ENCODE measurements around the gene RBMS1. TPM values are rescaled to one million over a fixed set of nuclear protein-coding genes. Genes with fewer than 3 reads are reported as not detected.

RBMS1 gene
- total and polyA plus RNA-seq, 4 donors: 7.9 to 23.5 (median 15.5) TPM

GRCh38 chr2:160278879-160279177 is 214.8 kb downstream of the RBMS1 start:
- no peak for DNase-seq (ENCODE audit: low spot score)
- H3K27me3 ChIP-seq (ENCODE audit: control insufficient read depth in 4 of 4, insufficient read depth in 4 of 4, low read length in 3 of 4): no peaks in the 10 kb centered on the region
- H3K4me3 ChIP-seq (ENCODE audit: low read depth in 1 of 3, low read length in 3 of 3): no peak overlapping the region
- peaks cover 0 to 5% (median 0%) of the 10 kb centered on the region in 4 donors for H3K4me1 ChIP-seq (ENCODE audit: control insufficient read depth in 4 of 4, insufficient read depth in 4 of 4, low read length in 3 of 4)
- H3K9me3 ChIP-seq (ENCODE audit: control insufficient read depth in 4 of 4, low read length in 3 of 4): no peaks in the 10 kb centered on the region
- H3K36me3 ChIP-seq (ENCODE audit: control insufficient read depth in 4 of 4, insufficient read depth in 3 of 4, low read depth in 1 of 4, low read length in 3 of 4): peaks cover 2 to 17% (median 11%) of the 10 kb centered on the region in 4 donors
- H3K27ac ChIP-seq (ENCODE audit: low read depth in 1 of 2, low read length in 2 of 2): no peak overlapping the region
- TF ChIP-seq HNF4A (conservative IDR thresholded peaks at IDR 0.05) (no peak), GABPA (IDR thresholded peaks at IDR 0.05 in 1 of 2, conservative IDR thresholded peaks at IDR 0.05 in 1 of 2) (no peak), MAX (IDR thresholded peaks at IDR 0.05) (no peak), RAD21 (IDR thresholded peaks at IDR 0.05) (peak; percentile 57 to 69), CTCF (IDR thresholded peaks at IDR 0.05; ENCODE audit: low read depth, low read length, missing input control) (peak; percentile 30), YY1 (IDR thresholded peaks at IDR 0.05) (no peak), ZBTB33 (IDR thresholded peaks at IDR 0.05) (no peak), SP1 (IDR thresholded peaks at IDR 0.05) (peak; percentile 8), JUND (IDR thresholded peaks at IDR 0.05) (no peak), FOXA1 (IDR thresholded peaks at IDR 0.05) (no peak)
- WGBS: 65% methylated on average over 2 of the region's 2 CpGs
- no peak overlapping the region for H3K9ac ChIP-seq (ENCODE audit: low read depth in 1 of 2, low read length in 2 of 2)

GRCh38 chr2:160278101-160278878 is 215.3 kb downstream of the RBMS1 start:
- TF ChIP-seq SP1 (IDR thresholded peaks at IDR 0.05) (no peak), FOXA1 (IDR thresholded peaks at IDR 0.05) (no peak), TAF1 (conservative IDR thresholded peaks at IDR 0.05) (no peak), GABPA (IDR thresholded peaks at IDR 0.05 in 1 of 2, conservative IDR thresholded peaks at IDR 0.05 in 1 of 2) (no peak)
- peaks cover 0 to 5% (median 0%) of the 10 kb centered on the region in 4 donors for H3K4me1 ChIP-seq (ENCODE audit: control insufficient read depth in 4 of 4, insufficient read depth in 4 of 4, low read length in 3 of 4)
- no peaks in the 10 kb centered on the region for H3K27me3 ChIP-seq (ENCODE audit: control insufficient read depth in 4 of 4, insufficient read depth in 4 of 4, low read length in 3 of 4)
- peak overlapping the region in 1 of 2 donors; percentile 9 for H3K27ac ChIP-seq (ENCODE audit: low read depth in 1 of 2, low read length in 2 of 2)
- peaks cover 2 to 17% (median 10%) of the 10 kb centered on the region in 4 donors for H3K36me3 ChIP-seq (ENCODE audit: control insufficient read depth in 4 of 4, insufficient read depth in 3 of 4, low read depth in 1 of 4, low read length in 3 of 4)
- no peaks in the 10 kb centered on the region for H3K9me3 ChIP-seq (ENCODE audit: control insufficient read depth in 4 of 4, low read length in 3 of 4)
- WGBS: 90% methylated on average over 9 of the region's 9 CpGs
- no peak for DNase-seq (ENCODE audit: low spot score)
- H3K4me3 ChIP-seq (ENCODE audit: low read depth in 1 of 3, low read length in 3 of 3): no peak overlapping the region
- no peak overlapping the region for H3K9ac ChIP-seq (ENCODE audit: low read depth in 1 of 2, low read length in 2 of 2)

GRCh38 chr2:160277151-160277550 is 216.5 kb downstream of the RBMS1 start:
- H3K27ac ChIP-seq (ENCODE audit: low read depth in 1 of 2, low read length in 2 of 2): no peak overlapping the region
- H3K4me3 ChIP-seq (ENCODE audit: low read depth in 1 of 3, low read length in 3 of 3): no peak overlapping the region
- H3K9me3 ChIP-seq (ENCODE audit: control insufficient read depth in 4 of 4, low read length in 3 of 4): no peaks in the 10 kb centered on the region
- H3K27me3 ChIP-seq (ENCODE audit: control insufficient read depth in 4 of 4, insufficient read depth in 4 of 4, low read length in 3 of 4): no peaks in the 10 kb centered on the region
- no peak for DNase-seq (ENCODE audit: low spot score)
- 95% methylated on average over 6 of the region's 6 CpGs for WGBS
- peaks cover 0 to 5% (median 0%) of the 10 kb centered on the region in 4 donors for H3K4me1 ChIP-seq (ENCODE audit: control insufficient read depth in 4 of 4, insufficient read depth in 4 of 4, low read length in 3 of 4)
- peaks cover 2 to 17% (median 10%) of the 10 kb centered on the region in 4 donors for H3K36me3 ChIP-seq (ENCODE audit: control insufficient read depth in 4 of 4, insufficient read depth in 3 of 4, low read depth in 1 of 4, low read length in 3 of 4)
- H3K9ac ChIP-seq (ENCODE audit: low read depth in 1 of 2, low read length in 2 of 2): no peak overlapping the region
- TF ChIP-seq HNF4A (conservative IDR thresholded peaks at IDR 0.05) (no peak), MAX (IDR thresholded peaks at IDR 0.05) (no peak), CTCF (IDR thresholded peaks at IDR 0.05; ENCODE audit: low read depth, low read length, missing input control) (no peak), FOXA1 (IDR thresholded peaks at IDR 0.05) (no peak)
